ENCODE measurements around the gene PTPRM. TPM values are rescaled to one million over a fixed set of nuclear protein-coding genes. Genes with fewer than 3 reads are reported as not detected.

PTPRM gene
- total and polyA plus RNA-seq, 2 of the 4 experiments (the other 2 are of a cell fraction), result 28.3 to 51.2 TPM

- Histone ChIP-seq H3K9me3 (ENCODE audit: control insufficient read depth, insufficient read depth, low read length) (no peaks in the 10 kb centered on the region), H3K14ac (replicated peaks; ENCODE audit: low read depth, low read length) (no peak overlapping the region), H4K8ac (ENCODE audit: low read depth in 2 of 2, low read length in 2 of 2) (no peak overlapping the region), H3K23ac (ENCODE audit: low read depth, low read length) (no peak overlapping the region), H3K9me1 (ENCODE audit: insufficient read depth, low read length) (no peaks in the 10 kb centered on the region), H3K79me1 (ENCODE audit: low read depth in 1 of 2, low read length in 2 of 2) (no peaks in the 10 kb centered on the region), H3K56ac (ENCODE audit: extremely low read depth, insufficient read depth, low read length) (no peak overlapping the region), H3K27ac (ENCODE audit: insufficient read depth, low read length) (no peak overlapping the region), H2BK20ac (ENCODE audit: low read depth, low read length) (no peak overlapping the region), H3K4me1 (ENCODE audit: control insufficient read depth, insufficient read depth, low read length) (no peaks in the 10 kb centered on the region), H2BK5ac (ENCODE audit: low read depth, low read length, poor library complexity, severe bottlenecking) (no peak overlapping the region), H3K4me2 (ENCODE audit: low read depth, low read length) (no peak overlapping the region), H2BK15ac (ENCODE audit: low read depth, low read length) (no peak overlapping the region), H4K20me1 (ENCODE audit: insufficient read depth, low read length) (no peaks in the 10 kb centered on the region), H2BK120ac (ENCODE audit: low read depth, low read length) (no peak overlapping the region), H3K4me3 (ENCODE audit: insufficient read depth, low read depth, low read length) (no peak overlapping the region), H3K9ac (ENCODE audit: low read depth, low read length) (no peak overlapping the region), H3K18ac (ENCODE audit: low read depth, low read length) (no peak overlapping the region), H2AK9ac (replicated peaks; ENCODE audit: low read depth, low read length, poor library complexity) (no peak overlapping the region), H3K4ac (ENCODE audit: low read depth, low read length) (no peak overlapping the region), H4K5ac (ENCODE audit: low read depth, low read length) (no peak overlapping the region), H3K27me3 (ENCODE audit: control insufficient read depth, insufficient read depth, low read length) (peaks cover 2% of the 10 kb centered on the region; the same call in 1 of the 2 replicates), H2AK5ac (ENCODE audit: low read depth, low read length) (no peak overlapping the region), H3K36me3 (ENCODE audit: control insufficient read depth, insufficient read depth, low read length) (no peaks in the 10 kb centered on the region), H2AFZ (replicated peaks; ENCODE audit: low read length, poor library complexity) (no peak overlapping the region), H4K91ac (ENCODE audit: insufficient read depth, low read depth, low read length) (no peak overlapping the region)
- in situ Hi-C loops (cut with MboI; ENCODE audit: low sequenced_read_pairs) (no loop called here), intact Hi-C loops (cut with micrococcal nuclease) (no loop called here), dilution Hi-C loops (cut with HindIII; ENCODE audit: low sequenced_read_pairs, unreplicated experiment) (no loop called here)
- ATAC-seq (ENCODE audit: low read depth) (no peak), DNase-seq (no peak)
- POLR2A ChIA-PET (ENCODE audit: unreplicated experiment), result no interaction called here
- CTCF ChIA-PET, result no interaction called here
- TF ChIP-seq BHLHE40 (IDR thresholded peaks at IDR 0.05; ENCODE audit: low read depth, low read length), result no peak
- no peak for TF ChIP-seq NFE2L2 (IDR thresholded peaks at IDR 0.05; ENCODE audit: low read depth, low read length)
- no peak for TF ChIP-seq RCOR1 (IDR thresholded peaks at IDR 0.05; ENCODE audit: insufficient replicate concordance, low read length)
- TF ChIP-seq USF2 (IDR thresholded peaks at IDR 0.05; ENCODE audit: low read depth, low read length), result no peak
- BruUV-seq (replicated peaks), result no TSS peak
- WGBS, 2 experiments (ENCODE audit: extremely low coverage in 2 of 2, insufficient read length in 1 of 2), result no CpG with 5 or more reads among the region's 1 CpG
Observed at GRCh38 chr18:7537145-7537544, 30.0 kb upstream of the PTPRM start.
